GM08714 (cell line): ENCODE measurements around the gene CALCOCO1.
A peak's percentile ranks its signal among the peaks of the same experiment; 100 is the strongest.
"Not testable (repeated sequence)": the region's sequence is repeated elsewhere in the genome, so short reads cannot be mapped to it uniquely, and the experiment has no call there.

Source experiments
- H3K4me3 ChIP-seq: fragments of 200-500 bp; sonication (Bioruptor generic); 2 replicates; pipeline ENCODE4 v1.5.1; 2014; ENCODE audit warnings: mild to moderate bottlenecking, low read length, inconsistent platforms
- ZNF274 ChIP-seq: IDR thresholded peaks from 2 replicates; pipeline ENCODE4 v1.6.1; 2012; ENCODE audit warnings: mild to moderate bottlenecking, low read depth, low read length

The CALCOCO1 gene

DNA sequence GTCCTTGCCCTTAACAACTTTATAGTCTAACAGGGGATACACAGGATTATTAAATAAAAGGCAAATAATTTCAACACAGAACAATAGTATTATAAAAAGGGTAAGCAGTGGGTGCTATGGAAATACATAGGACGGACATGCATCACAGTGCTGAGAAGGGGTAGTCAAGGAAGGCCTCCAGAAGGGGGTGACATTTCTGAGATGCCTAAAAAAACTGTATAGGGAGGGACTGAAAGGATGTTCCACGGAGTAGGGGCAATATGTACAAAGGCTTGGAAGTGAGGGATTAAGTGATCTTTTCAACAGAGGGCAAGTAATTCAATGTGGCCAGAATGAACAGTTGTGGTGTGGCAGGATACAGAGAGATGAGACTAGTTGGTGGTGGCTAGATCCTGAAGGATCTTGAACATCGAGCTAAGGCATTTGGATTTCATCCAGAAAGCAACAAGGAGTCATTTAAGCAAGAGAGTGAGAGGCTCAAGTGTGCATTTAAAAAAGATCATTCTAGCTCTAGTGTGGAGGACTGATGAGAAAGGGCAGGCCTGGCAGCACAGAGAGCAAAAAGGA lies 42.5 kb downstream of the CALCOCO1 start:
- no peak for TF ChIP-seq ZNF274
- no peak overlapping the region for H3K4me3 ChIP-seq

DNA sequence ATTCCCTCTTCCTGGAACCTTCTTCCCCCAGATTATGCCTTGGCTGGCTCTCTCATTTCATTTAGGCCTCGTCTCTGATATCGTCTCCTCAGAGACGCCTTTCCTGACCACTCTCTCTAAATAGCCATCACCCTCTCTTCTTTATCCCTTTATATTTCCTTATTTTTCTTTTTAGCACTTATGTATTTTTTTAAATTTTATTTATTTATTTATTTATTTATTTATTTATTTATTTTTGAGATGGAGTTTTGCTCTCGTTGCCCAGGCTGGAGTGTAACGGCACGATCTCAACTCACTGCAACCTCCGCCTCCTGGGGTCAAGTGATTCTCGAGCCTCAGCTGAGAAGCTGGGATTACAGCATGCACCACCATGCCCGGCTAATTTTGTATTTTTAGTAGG lies 43.3 kb downstream of the CALCOCO1 start:
- H3K4me3 ChIP-seq: no peak overlapping the region
- no peak for TF ChIP-seq ZNF274

DNA sequence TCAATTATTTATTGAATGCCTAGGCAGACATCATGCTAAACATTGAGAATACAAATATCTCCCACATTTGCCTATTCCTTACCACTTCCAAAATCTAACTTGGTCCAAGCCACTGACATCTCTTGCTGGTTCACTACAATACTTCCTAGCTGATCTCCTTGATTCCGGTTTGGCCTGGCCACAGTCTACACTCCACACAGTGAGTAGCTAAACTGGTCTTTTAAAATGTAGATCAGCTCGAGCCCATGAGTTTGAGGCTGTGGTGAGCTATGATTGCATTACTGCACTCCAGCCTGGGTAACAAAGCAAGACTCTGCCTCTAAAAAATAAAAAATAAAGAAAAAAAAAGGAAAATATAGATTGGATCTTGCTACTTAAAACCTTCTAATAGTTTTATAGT lies 43.8 kb downstream of the CALCOCO1 start:
- H3K4me3 ChIP-seq: no peak overlapping the region
- TF ChIP-seq ZNF274: no peak

DNA sequence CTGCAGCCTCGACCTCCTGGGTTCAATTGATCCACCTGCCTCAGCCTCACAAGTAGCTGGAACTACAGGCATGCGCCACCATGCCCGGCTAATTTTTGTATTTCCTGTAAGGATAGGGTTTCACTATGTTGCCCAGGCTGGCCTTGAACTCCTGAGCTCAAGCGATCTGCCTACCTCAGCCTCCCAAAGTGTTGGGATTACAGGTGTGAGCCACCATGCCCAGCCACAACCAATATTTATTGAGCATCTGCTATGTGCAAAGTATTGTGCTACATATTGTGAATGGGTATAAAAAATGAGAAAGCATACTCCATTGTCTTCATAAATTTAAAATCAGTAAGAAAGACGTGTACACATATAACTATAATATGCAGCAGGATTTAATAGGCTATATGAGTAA lies 47.2 kb downstream of the CALCOCO1 start:
- H3K4me3 ChIP-seq: not testable (repeated sequence)

DNA sequence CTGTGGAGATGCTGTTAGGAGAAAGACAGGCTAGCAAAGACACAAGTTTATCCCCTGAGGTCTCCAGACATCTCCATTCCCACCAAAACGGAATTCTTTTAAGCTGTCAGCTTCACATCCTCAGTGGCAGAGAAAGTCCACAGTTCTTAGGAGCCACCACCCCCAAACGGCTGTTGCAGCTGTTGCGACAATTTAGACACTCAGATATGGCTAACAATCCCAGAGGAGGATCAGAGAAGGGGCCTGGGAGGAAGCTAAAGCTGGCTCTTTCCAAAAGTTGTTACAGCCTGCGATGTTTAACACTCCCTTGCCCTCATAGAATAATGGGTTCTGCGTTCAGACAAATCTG lies 49.5 kb downstream of the CALCOCO1 start:
- TF ChIP-seq ZNF274: no peak
- no peak overlapping the region for H3K4me3 ChIP-seq

DNA sequence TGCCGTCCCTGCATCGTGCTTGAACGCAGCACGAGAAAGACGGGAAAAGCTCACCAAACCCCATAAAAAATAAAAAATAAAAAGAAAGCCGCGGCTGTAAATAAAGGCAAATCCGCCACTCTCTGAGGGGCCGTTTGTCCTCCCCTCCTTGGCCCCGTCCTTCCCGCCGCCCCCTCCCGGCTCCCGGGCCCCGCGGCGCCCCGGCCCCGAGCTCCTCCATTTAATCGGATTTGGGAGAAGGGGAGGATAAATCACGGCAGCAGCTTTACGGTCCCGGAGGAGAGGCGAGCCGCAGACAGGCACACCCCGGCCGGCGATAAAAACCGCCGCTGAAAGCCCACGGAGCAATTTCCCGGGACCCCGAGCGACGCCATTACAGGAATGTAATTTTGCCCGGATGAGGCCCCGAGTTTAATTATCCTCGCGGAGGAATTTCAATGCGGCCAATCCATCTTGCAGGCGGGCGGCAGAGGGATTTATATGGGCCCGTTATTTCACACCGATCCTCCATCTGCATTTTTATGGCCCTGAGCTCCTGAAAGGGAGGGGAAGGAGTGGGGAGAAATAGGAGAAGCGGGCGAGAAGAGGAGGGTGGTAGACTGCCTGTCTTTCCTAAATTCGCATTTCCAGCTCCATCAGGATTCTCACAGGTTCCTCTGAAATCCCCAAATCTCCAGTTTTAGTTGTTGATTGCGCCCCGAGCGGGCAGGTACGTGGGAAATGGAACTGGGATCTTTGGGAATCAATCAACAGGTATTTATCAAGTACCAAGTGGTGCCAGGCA lies 50.0 kb downstream of the CALCOCO1 start:
- no peak for TF ChIP-seq ZNF274
- H3K4me3 ChIP-seq: peak overlapping the region; percentile 36; the same call in 1 of the 2 replicates

DNA sequence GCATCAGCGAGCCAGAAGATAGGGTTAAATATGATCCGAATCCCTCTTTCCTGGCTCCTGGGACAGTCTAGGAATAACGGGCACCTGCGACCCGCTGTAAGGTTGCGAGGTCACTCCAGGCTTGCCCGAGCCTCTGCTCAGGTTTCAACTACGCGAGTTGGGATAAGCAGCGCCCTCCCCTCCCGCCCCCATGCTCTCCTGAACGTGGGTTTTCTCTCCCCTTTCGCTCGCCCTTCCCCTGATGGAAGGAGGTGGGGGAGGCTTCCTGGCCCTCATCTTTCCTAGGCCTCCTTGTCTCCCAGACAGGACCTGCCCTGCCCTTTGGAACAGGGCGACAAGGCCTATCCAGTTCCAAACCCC lies 50.6 kb downstream of the CALCOCO1 start:
- peak overlapping the region; percentile 36; the same call in 1 of the 2 replicates for H3K4me3 ChIP-seq
- no peak for TF ChIP-seq ZNF274

DNA sequence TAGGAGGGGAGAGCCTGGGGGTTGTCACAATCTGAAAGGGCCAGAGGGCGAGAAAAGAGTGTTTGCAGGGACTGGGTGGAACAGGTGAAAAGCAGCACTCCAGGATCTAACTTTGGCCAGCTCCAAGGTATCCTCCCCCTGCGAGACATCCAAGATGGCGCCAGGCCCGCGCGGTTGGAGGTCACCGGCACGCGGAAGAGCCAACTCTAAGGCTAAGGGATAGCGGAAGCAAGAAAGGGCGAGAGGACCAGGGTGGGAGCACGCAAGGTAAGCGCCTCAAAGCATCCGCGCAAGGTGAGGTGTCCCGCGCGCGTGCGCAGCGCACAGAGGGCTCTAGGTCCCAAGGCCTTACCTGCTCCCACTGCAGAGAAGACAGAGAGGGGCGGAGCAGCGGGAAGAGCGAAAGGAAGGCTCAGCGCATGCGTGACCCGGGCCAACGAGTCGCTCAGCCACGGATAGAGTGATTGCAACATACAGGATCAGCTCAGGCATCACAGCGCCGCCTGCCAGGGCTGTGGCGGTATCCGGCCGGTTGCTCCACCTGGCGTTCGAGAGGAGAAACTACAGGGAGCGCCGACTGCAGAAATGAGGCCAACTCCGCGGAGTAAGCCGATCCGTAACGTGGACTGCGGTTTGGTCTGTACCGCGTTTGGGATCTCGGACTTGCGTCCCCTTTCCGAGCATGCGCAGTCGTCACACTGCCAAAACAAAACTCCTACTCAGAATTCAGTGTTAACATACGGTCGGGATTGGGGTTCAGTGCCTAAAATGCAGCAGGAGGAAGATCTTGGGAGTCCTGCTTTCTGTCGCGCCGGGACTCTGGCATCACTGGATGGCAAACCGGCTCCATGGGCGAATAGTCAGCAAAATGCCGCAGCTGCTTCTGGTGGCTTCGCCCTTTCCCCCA lies 51.3 kb downstream of the CALCOCO1 start, which contains the start of gene ATP5MC2:
ATP5MC2 (minus strand) TSS at position 383 of the 907 bp plus-strand sequence. CDS start 3,469 bp downstream, outside the sequence.
- no peak for TF ChIP-seq ZNF274
- peak within 1 kb of the TSS; percentile 91 for H3K4me3 ChIP-seq

DNA sequence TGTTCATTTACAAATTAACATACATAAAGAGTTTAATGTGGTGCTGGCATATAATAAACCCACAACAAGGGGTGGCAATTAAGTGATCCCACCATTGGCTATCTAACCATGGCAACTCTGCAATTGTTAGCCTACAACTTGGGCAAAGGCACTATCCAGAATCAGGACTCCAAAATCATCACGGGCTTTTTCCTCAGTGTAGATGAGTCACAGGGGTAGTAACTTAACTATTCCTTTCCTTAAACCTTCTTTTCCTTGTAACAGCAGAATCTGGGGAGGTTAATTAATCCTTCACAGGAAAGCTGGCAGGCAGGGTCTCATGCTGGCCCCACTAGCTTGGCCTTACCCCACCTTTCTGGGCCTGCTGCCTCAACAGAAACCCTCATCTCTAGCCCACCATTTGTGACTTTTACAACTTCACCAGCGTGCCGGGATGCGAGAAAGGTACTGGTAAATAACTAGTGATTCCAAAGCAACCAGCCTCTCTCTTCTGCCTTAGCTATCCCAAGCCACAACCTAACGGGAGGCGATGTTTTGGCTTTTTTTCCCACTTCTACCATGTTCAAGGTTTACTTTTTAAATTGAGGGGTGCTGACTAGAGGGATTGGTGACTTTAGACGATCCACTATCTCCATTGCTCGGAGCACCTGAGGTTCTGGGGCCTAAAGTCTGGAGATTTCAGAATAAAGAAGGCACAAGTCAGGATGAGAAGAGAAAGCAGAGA lies 52.1 kb downstream of the CALCOCO1 start:
- H3K4me3 ChIP-seq: peak overlapping the region; percentile 91
- no peak for TF ChIP-seq ZNF274

DNA sequence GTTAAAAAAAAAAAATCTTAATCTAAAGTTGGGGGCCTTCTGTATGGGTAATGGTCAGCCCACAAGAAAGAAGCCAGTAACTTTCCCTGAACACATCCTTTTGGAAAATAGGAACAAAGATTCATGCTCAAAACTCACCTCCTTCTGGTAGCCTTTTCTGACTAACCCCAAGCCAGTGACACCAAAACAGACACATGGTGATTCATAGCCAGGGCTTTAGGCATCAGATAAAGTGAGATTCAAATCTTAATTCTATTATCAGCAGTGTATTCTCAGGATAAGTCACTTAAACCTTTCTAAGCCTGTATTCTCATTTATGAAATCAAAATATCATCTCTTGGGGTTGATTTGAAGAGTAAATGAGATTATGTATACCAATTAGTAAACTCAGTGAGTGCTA lies 56.3 kb downstream of the CALCOCO1 start:
- TF ChIP-seq ZNF274: no peak
- H3K4me3 ChIP-seq: no peak overlapping the region

DNA sequence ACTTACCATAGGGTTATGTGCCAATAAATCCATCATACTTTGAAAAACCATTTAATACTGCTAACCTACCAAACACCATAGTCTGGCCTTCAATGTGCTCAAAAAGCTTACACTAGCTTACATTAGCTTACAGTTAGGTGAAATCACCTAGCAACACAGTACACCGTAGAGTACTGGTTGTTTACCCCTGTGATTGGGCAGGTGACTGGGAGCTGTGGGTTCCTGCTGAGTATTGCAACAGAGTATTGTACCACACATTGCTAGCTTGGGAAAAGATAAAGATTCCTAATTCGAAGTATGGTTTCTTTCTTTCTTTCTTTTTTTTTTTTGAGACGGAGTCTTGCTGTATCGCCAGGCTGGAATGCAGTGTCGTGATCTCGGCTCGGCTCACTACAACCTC lies 56.9 kb downstream of the CALCOCO1 start:
- no peak for TF ChIP-seq ZNF274
- no peak overlapping the region for H3K4me3 ChIP-seq

DNA sequence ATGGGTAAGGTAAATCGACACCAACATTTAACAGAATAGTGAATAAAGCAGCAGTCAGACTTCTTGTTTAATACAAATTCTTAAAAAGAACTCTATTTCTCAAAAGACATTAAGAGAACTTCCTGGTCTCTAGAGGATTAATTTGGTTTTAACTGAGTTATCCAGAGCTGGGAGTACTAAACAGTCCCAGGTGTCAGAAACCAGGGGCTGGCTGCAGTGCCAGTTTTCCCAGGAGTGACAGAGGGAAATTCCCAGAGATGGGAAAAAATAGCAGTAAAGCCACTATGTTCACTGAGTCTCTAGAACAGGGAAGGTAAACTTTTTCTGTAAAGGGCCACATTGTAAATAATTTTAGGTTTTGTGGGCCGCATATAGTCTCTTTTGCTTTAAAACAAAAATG lies 60.2 kb downstream of the CALCOCO1 start:
- no peak overlapping the region for H3K4me3 ChIP-seq
- TF ChIP-seq ZNF274: no peak

DNA sequence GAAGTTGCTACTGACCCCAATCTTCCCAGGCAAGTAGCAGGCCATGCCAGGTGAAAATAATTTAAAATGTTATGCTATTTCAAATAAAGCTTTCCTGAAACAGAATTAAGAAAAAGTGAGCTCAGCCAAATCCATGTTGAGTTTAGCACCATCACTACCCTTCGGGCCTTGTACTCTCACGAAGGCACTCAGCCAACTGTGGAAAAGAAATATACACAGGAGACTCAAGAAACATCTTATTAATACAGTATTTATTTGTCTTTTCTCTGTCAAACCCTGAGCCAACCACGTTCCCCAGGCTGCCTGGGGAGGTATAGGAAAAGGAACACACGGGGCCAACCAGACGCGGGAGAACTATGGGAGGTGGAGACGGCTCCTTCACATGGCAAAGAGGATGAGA lies 62.3 kb downstream of the CALCOCO1 start:
- no peak for TF ChIP-seq ZNF274
- H3K4me3 ChIP-seq: no peak overlapping the region

DNA sequence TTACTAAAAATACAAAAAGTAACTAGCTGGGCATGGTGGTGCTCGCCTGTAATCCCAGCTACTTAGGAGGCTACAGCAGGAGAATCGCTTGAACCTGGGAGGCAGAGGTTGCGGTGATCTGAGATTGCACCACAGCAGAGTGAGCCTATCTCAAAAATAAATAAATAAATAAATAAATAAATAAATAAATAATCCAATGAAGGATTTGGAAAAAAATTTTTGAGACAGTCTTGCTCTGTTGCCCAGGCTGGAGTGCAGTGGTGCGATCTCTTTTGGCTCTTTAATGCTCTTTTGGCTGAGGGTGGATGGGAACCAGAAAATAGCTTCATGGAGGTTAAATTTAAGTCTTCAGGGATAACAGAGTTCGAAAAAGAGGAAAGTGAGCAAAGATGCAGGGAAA lies 63.1 kb downstream of the CALCOCO1 start:
- no peak for TF ChIP-seq ZNF274

More for the DNA sequence above, 63.1 kb downstream of the CALCOCO1 start:
- H3K4me3 ChIP-seq: no peak overlapping the region
